Cardiac fibroblast (primary cell): ENCODE data around the gene LMO2.

Experiments used
- DNase-seq, 2 donors: peaks; one replicate each; pipeline versions ENCODE4 v3.0.0 to v3.0.0-alpha.2; 2010; ENCODE audit warnings: low read depth in 2 of 2
- H3K4me3 ChIP-seq, 2 donors: replicated peaks in 1 of 2; 1 replicate in 1 of 2; 2 replicates in 1 of 2; pipeline ENCODE4 v1.5.1; 2011; ENCODE audit warnings: low read depth in 2 of 2, low read length in 2 of 2, mild to moderate bottlenecking in 2 of 2, moderate library complexity in 1 of 2
- CTCF ChIP-seq: IDR thresholded peaks from one replicate; pipeline ENCODE4 v1.5.1; 2011; ENCODE audit warnings: low read depth, mild to moderate bottlenecking, low read length, inconsistent platforms

Gene LMO2

GRCh38 chr11:33913991-33914390, 22.1 kb upstream of the LMO2 start:
- DNase-seq, result no peak
- TF ChIP-seq CTCF, result no peak
- H3K4me3 ChIP-seq, result no peak overlapping the region

- no peak for TF ChIP-seq CTCF
- no peak overlapping the region for H3K4me3 ChIP-seq
- DNase-seq, result peak; percentile 75 to 93
These were observed 20.8 kb upstream of the LMO2 start for GRCh38 chr11:33912405-33913361.

- DNase-seq, result no peak
- TF ChIP-seq CTCF, result no peak
- H3K4me3 ChIP-seq, result no peak overlapping the region
These were observed 19.1 kb upstream of the LMO2 start for GRCh38 chr11:33910958-33911339.

- TF ChIP-seq CTCF, result no peak
- peak in 1 of 2 donors; percentile 38 for DNase-seq
These were observed 18.6 kb upstream of the LMO2 start for GRCh38 chr11:33910296-33910957.

GRCh38 chr11:33909552-33909951, 17.7 kb upstream of the LMO2 start:
- H3K4me3 ChIP-seq, result no peak overlapping the region
- DNase-seq, result no peak
- no peak for TF ChIP-seq CTCF

More at GRCh38 chr11:33910296-33910957, 18.6 kb upstream of the LMO2 start:
- no peak overlapping the region for H3K4me3 ChIP-seq

GRCh38 chr11:33909150-33909549, 17.3 kb upstream of the LMO2 start:
- no peak for DNase-seq

More at GRCh38 chr11:33909150-33909549, 17.3 kb upstream of the LMO2 start:
- no peak for TF ChIP-seq CTCF
- H3K4me3 ChIP-seq, result no peak overlapping the region
